OCI-LY3 (cell line): Measurements from ENCODE around the gene ABCC10.
"Not testable (repeated sequence)": the region's sequence is repeated elsewhere in the genome, so short reads cannot be mapped to it uniquely, and the experiment has no call there.

Source experiments
- H2AFZ ChIP-seq: fragments of 200-600, 300-600 bp; shearing (Covaris generic); 2 replicates; pipeline ENCODE4 v1.6.0; 2014; ENCODE audit warnings: antibody characterized with exemption, low read depth, low read length
- H3K27ac ChIP-seq: fragments of 200-600, 300-600 bp; sonication (generic); 2 replicates; pipeline ENCODE4 v1.5.1; 2014; ENCODE audit warnings: mild to moderate bottlenecking, low read length, moderate library complexity, mixed read lengths
- H3K27me3 ChIP-seq: fragments of 200-600, 300-600 bp; sonication (generic); 2 replicates; pipeline ENCODE4 v1.6.1; 2014; ENCODE audit warnings: low read depth, low read length, mixed read lengths
- H3K36me3 ChIP-seq: fragments of 200-600, 300-600 bp; sonication (generic); replicated peaks from 2 replicates; pipeline ENCODE3; 2014; ENCODE audit warnings: low read depth, low read length, mixed read lengths
- H3K4me1 ChIP-seq: fragments of 300-600, 200-600 bp; sonication (generic); 2 replicates; pipeline ENCODE4 v1.6.1; 2014; ENCODE audit warnings: low read length, mixed read lengths
- H3K4me2 ChIP-seq: fragments of 200-600, 300-600 bp; sonication (generic); 2 replicates; pipeline ENCODE4 v1.6.1; 2014; ENCODE audit warnings: low read length, mixed read lengths
- H3K4me3 ChIP-seq: fragments of 300-600, 200-600 bp; sonication (generic); 2 replicates; pipeline ENCODE4 v1.5.1; 2014; ENCODE audit warnings: antibody characterized with exemption, mild to moderate bottlenecking, low read length, moderate library complexity
- H3K79me2 ChIP-seq: fragments of 300-600, 200-600 bp; shearing (Covaris generic); 2 replicates; pipeline ENCODE4 v1.6.1; 2014; ENCODE audit warnings: mild to moderate bottlenecking, low read length, mixed read lengths
- H3K9ac ChIP-seq: fragments of 300-600, 200-600 bp; shearing (Covaris generic); 2 replicates; pipeline ENCODE4 v1.6.0; 2014; ENCODE audit warnings: mild to moderate bottlenecking, low read length, moderate library complexity
- H3K9me3 ChIP-seq: fragments of 200-600, 300-600 bp; shearing (Covaris generic); 2 replicates; pipeline ENCODE4 v1.6.1; 2014; ENCODE audit warnings: low read length, mixed read lengths; ENCODE audit not compliant: insufficient read depth
- H4K20me1 ChIP-seq: fragments of 200-600, 300-600 bp; sonication (generic); 2 replicates; pipeline ENCODE4 v1.6.1; 2016; ENCODE audit warnings: low read length, mixed read lengths; ENCODE audit not compliant: insufficient read depth
- EZH2phosphoT487 ChIP-seq: fragments of 200-600 bp; shearing (Covaris generic); IDR thresholded peaks from 2 replicates; pipeline ENCODE4 v1.6.1; 2018; ENCODE audit warnings: antibody characterized with exemption, mixed run types, low read depth
- TF ChIP-seq, protein P1 (sequence below): fragments of 200-600, 300-600 bp; sonication (generic); IDR thresholded peaks from 2 replicates; pipeline ENCODE4 v1.5.1; 2014; ENCODE audit warnings: antibody characterized with exemption, low read length, low read depth

Gene ABCC10, protein sequence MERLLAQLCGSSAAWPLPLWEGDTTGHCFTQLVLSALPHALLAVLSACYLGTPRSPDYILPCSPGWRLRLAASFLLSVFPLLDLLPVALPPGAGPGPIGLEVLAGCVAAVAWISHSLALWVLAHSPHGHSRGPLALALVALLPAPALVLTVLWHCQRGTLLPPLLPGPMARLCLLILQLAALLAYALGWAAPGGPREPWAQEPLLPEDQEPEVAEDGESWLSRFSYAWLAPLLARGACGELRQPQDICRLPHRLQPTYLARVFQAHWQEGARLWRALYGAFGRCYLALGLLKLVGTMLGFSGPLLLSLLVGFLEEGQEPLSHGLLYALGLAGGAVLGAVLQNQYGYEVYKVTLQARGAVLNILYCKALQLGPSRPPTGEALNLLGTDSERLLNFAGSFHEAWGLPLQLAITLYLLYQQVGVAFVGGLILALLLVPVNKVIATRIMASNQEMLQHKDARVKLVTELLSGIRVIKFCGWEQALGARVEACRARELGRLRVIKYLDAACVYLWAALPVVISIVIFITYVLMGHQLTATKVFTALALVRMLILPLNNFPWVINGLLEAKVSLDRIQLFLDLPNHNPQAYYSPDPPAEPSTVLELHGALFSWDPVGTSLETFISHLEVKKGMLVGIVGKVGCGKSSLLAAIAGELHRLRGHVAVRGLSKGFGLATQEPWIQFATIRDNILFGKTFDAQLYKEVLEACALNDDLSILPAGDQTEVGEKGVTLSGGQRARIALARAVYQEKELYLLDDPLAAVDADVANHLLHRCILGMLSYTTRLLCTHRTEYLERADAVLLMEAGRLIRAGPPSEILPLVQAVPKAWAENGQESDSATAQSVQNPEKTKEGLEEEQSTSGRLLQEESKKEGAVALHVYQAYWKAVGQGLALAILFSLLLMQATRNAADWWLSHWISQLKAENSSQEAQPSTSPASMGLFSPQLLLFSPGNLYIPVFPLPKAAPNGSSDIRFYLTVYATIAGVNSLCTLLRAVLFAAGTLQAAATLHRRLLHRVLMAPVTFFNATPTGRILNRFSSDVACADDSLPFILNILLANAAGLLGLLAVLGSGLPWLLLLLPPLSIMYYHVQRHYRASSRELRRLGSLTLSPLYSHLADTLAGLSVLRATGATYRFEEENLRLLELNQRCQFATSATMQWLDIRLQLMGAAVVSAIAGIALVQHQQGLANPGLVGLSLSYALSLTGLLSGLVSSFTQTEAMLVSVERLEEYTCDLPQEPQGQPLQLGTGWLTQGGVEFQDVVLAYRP (N-terminal part only)

GRCh38 chr6:43427406-43428111, at the start of gene ABCC10:
TSS of gene ABCC10 (plus strand) at chr6:43427541. CDS start at chr6:43427979, 438 bp downstream.
- Histone ChIP-seq H3K4me2 (peak within 1 kb of the TSS; percentile 76), H3K4me1 (peaks cover 16% of the 10 kb centered on the region), H3K79me2 (peaks cover 21% of the 10 kb centered on the region), H3K9me3 (no peaks in the 10 kb centered on the region), H3K27me3 (no peaks in the 10 kb centered on the region), H2AFZ (peak within 1 kb of the TSS; percentile 87), H3K4me3 (peak within 1 kb of the TSS; percentile 79), H3K27ac (peak within 1 kb of the TSS; percentile 70), H3K36me3 (peaks cover 10% of the 10 kb centered on the region), H4K20me1 (no peaks in the 10 kb centered on the region), H3K9ac (peak within 1 kb of the TSS; percentile 75)
- TF ChIP-seq EZH2phosphoT487, result no peak
- TF ChIP-seq, protein P1, sequence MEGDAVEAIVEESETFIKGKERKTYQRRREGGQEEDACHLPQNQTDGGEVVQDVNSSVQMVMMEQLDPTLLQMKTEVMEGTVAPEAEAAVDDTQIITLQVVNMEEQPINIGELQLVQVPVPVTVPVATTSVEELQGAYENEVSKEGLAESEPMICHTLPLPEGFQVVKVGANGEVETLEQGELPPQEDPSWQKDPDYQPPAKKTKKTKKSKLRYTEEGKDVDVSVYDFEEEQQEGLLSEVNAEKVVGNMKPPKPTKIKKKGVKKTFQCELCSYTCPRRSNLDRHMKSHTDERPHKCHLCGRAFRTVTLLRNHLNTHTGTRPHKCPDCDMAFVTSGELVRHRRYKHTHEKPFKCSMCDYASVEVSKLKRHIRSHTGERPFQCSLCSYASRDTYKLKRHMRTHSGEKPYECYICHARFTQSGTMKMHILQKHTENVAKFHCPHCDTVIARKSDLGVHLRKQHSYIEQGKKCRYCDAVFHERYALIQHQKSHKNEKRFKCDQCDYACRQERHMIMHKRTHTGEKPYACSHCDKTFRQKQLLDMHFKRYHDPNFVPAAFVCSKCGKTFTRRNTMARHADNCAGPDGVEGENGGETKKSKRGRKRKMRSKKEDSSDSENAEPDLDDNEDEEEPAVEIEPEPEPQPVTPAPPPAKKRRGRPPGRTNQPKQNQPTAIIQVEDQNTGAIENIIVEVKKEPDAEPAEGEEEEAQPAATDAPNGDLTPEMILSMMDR, result peak; percentile 61

DNA sequence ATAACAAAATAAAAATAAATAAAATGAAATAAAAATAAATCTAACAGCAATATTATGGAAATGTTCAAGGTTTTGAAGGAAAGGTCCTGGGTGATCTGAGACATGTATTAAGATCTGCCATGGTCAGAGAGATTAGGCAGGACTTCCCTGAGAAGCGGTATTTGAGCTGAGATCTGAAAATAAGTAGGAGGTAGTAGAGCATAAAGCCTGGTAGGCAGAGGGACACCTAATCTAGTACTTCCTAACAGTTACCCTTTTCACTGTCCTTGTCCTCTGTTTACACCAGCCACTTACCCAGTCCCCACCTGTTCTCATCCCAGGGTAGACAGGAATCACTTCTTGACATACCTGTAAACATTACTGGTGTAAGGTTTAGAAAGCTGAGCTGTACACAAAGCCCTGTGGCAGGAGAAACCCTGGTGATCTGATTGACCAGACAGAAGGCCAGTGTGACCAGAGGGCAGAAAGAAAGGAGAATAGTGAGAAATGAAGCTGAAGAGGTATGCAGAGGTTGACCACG, 49.6 kb upstream of the ABCC10 start:
- Histone ChIP-seq H3K4me3 (no peak overlapping the region), H3K4me2 (peak overlapping the region; percentile 6; the same call in 1 of the 2 replicates), H3K4me1 (peaks cover 77% of the 10 kb centered on the region), H3K9me3 (no peaks in the 10 kb centered on the region), H3K36me3 (no peaks in the 10 kb centered on the region), H4K20me1 (no peaks in the 10 kb centered on the region), H3K9ac (no peak overlapping the region; the same call in 1 of the 2 replicates), H3K27ac (peak overlapping the region; percentile 3; the same call in 1 of the 2 replicates), H2AFZ (no peak overlapping the region), H3K79me2 (no peaks in the 10 kb centered on the region), H3K27me3 (peaks cover 14% of the 10 kb centered on the region)
- TF ChIP-seq EZH2phosphoT487, result no peak
- TF ChIP-seq, protein P1, result no peak

DNA sequence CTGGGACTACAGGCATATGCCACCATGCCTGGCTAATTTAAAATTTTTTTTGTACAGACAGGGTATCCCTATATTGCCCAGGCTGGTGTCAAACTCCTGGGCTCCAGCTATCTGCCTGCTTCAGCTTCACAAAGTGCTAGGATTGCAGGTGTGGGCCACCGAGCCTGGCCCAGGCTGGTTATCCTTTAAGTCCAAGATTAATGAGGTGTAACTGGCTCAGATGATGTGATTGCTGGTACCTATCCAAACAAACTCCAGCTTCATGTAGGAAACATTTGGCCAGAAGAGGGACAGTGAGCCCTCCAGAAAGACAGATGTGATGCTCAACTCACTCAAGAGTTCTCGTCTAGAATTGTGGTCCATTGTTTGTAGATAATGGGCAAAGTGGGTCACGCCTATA, 48.7 kb upstream of the ABCC10 start:
- no peak overlapping the region for H3K4me2 ChIP-seq
- peaks cover 85% of the 10 kb centered on the region for H3K4me1 ChIP-seq
- no peak overlapping the region for H2AFZ ChIP-seq

GRCh38 chr6:43380858-43381257, 46.5 kb upstream of the ABCC10 start:
- not testable (repeated sequence) for H3K27ac ChIP-seq, H3K9me3 ChIP-seq, H3K9ac ChIP-seq, H2AFZ ChIP-seq, H3K79me2 ChIP-seq, H3K4me2 ChIP-seq, H4K20me1 ChIP-seq, H3K4me3 ChIP-seq, H3K36me3 ChIP-seq
- peaks cover 14% of the 10 kb centered on the region for H3K27me3 ChIP-seq
- H3K4me1 ChIP-seq, result peaks cover 94% of the 10 kb centered on the region

More for the DNA sequence above, 48.7 kb upstream of the ABCC10 start:
- Histone ChIP-seq H3K9me3 (no peaks in the 10 kb centered on the region), H3K4me3 (no peak overlapping the region), H3K36me3 (no peaks in the 10 kb centered on the region), H3K27ac (no peak overlapping the region), H3K9ac (no peak overlapping the region), H4K20me1 (no peaks in the 10 kb centered on the region), H3K27me3 (peaks cover 14% of the 10 kb centered on the region), H3K79me2 (no peaks in the 10 kb centered on the region)
- TF ChIP-seq, protein P1, result no peak
- no peak for TF ChIP-seq EZH2phosphoT487
